ENCODE data around the gene FAP. TPM values are rescaled to one million over a fixed set of nuclear protein-coding genes. Genes with fewer than 3 reads are reported as not detected.

The FAP gene
- total RNA-seq, 4 donors from 2014 or later = 10.5 to 167 (median 25.9) TPM

- DNase-seq = no peak
- Histone ChIP-seq H3K36me3 (no peaks in the 10 kb centered on the region), H3K27me3 (no peaks in the 10 kb centered on the region), H3K4me1 (no peaks in the 10 kb centered on the region), H3K9me3 (no peaks in the 10 kb centered on the region), H3K4me3 (no peak overlapping the region), H3K27ac (no peak overlapping the region)
- no peak for TF ChIP-seq CTCF (IDR thresholded peaks at IDR 0.05)
- TF ChIP-seq POLR2A (IDR thresholded peaks at IDR 0.05) = no peak
- intact Hi-C loops (cut with DNase I; ENCODE audit: low total_unique reads) = no loop called here
Observed at GRCh38 chr2:162184821-162185450, 58.3 kb downstream of the FAP start.

- no peak for DNase-seq
- intact Hi-C loops (cut with DNase I; ENCODE audit: low total_unique reads) = no loop called here
- H3K9me3 ChIP-seq = no peaks in the 10 kb centered on the region
- no peak overlapping the region for H3K4me3 ChIP-seq
- TF ChIP-seq CTCF (IDR thresholded peaks at IDR 0.05) = no peak
- no peak for TF ChIP-seq POLR2A (IDR thresholded peaks at IDR 0.05)
- H3K27ac ChIP-seq = no peak overlapping the region
- H3K4me1 ChIP-seq = no peaks in the 10 kb centered on the region
- H3K36me3 ChIP-seq = no peaks in the 10 kb centered on the region
- no peaks in the 10 kb centered on the region for H3K27me3 ChIP-seq
Observed at GRCh38 chr2:162184359-162184758, 58.9 kb downstream of the FAP start.

GRCh38 chr2:162182395-162182794 is 60.9 kb downstream of the FAP start:
- no peak overlapping the region for H3K4me3 ChIP-seq
- no peaks in the 10 kb centered on the region for H3K36me3 ChIP-seq
- no peak overlapping the region for H3K27ac ChIP-seq
- no peak for DNase-seq
- no peaks in the 10 kb centered on the region for H3K4me1 ChIP-seq
- no peaks in the 10 kb centered on the region for H3K9me3 ChIP-seq
- intact Hi-C loops (cut with DNase I; ENCODE audit: low total_unique reads) = no loop called here
- H3K27me3 ChIP-seq = no peaks in the 10 kb centered on the region
- no peak for TF ChIP-seq CTCF (IDR thresholded peaks at IDR 0.05)
- TF ChIP-seq POLR2A (IDR thresholded peaks at IDR 0.05) = no peak

GRCh38 chr2:162177301-162177700 is 65.9 kb downstream of the FAP start:
- no peaks in the 10 kb centered on the region for H3K9me3 ChIP-seq
- no peaks in the 10 kb centered on the region for H3K27me3 ChIP-seq
- H3K36me3 ChIP-seq = no peaks in the 10 kb centered on the region
- no peaks in the 10 kb centered on the region for H3K4me1 ChIP-seq
- no peak overlapping the region for H3K4me3 ChIP-seq
- intact Hi-C loops (cut with DNase I; ENCODE audit: low total_unique reads) = no loop called here
- no peak for DNase-seq
- no peak for TF ChIP-seq POLR2A (IDR thresholded peaks at IDR 0.05)
- no peak for TF ChIP-seq CTCF (IDR thresholded peaks at IDR 0.05)
- no peak overlapping the region for H3K27ac ChIP-seq

GRCh38 chr2:162175714-162176113 is 67.5 kb downstream of the FAP start:
- Histone ChIP-seq H3K4me3 (no peak overlapping the region), H3K36me3 (no peaks in the 10 kb centered on the region), H3K27me3 (no peaks in the 10 kb centered on the region), H3K27ac (no peak overlapping the region), H3K4me1 (no peaks in the 10 kb centered on the region), H3K9me3 (no peaks in the 10 kb centered on the region)
- DNase-seq = no peak
- intact Hi-C loops (cut with DNase I; ENCODE audit: low total_unique reads) = no loop called here
- TF ChIP-seq CTCF (IDR thresholded peaks at IDR 0.05) = no peak
- no peak for TF ChIP-seq POLR2A (IDR thresholded peaks at IDR 0.05)
